SK-N-SH treated with all-trans-retinoic acid at 6 μM for 48 hours (cell line): ENCODE measurements around the gene FTO.
"Not testable (repeated sequence)": the region's sequence is repeated elsewhere in the genome, so short reads cannot be mapped to it uniquely, and the experiment has no call there.

Experiments
- ATAC-seq: fragments of 200-7000 bp; cut with Tn5 transposase; 3 replicates; pipeline ENCODE4 v1.9.1; 2020; ENCODE audit warnings: mild to moderate bottlenecking, moderate library complexity
- ARNTL ChIP-seq: fragments of 450-650 bp; formaldehyde crosslinking; IDR thresholded peaks from 2 replicates; pipeline ENCODE4 v1.5.0; 2020; ENCODE audit warnings: low read depth, mild to moderate bottlenecking, moderate library complexity, borderline replicate concordance
- BACH2 ChIP-seq: fragments of 250-450 bp; sonication (Bioruptor Pico); IDR thresholded peaks from 2 replicates; pipeline ENCODE4 v1.9.0; 2021; ENCODE audit warnings: mild to moderate bottlenecking, borderline replicate concordance
- CSDC2 ChIP-seq: fragments of 250-450 bp; sonication (Bioruptor Pico); IDR thresholded peaks from 2 replicates; pipeline ENCODE4 v1.5.0; 2020; ENCODE audit warnings: mild to moderate bottlenecking, moderate library complexity
- ESRRG ChIP-seq: fragments of 250-450 bp; sonication (Bioruptor Pico); IDR thresholded peaks from 2 replicates; pipeline ENCODE4 v1.6.1; 2021; ENCODE audit warnings: mild to moderate bottlenecking
- GLIS3 ChIP-seq: fragments of 250-450 bp; sonication (Bioruptor Pico); IDR thresholded peaks from 2 replicates; pipeline ENCODE4 v1.5.0; 2020; ENCODE audit warnings: mild to moderate bottlenecking, moderate library complexity
- ISL1 ChIP-seq: fragments of 250-450 bp; sonication (Bioruptor Pico); IDR thresholded peaks from 2 replicates; pipeline ENCODE4 v2.1.2; 2022; ENCODE audit warnings: mild to moderate bottlenecking, moderate library complexity
- PPARA ChIP-seq: fragments of 250-450 bp; sonication (Bioruptor Pico); IDR thresholded peaks from 2 replicates; pipeline ENCODE4 v1.5.0; 2020; ENCODE audit warnings: mild to moderate bottlenecking, borderline replicate concordance
- RARB ChIP-seq: fragments of 250-450 bp; sonication (Bioruptor Pico); IDR thresholded peaks from 2 replicates; pipeline ENCODE4 v1.8.0; 2021; ENCODE audit warnings: mild to moderate bottlenecking, moderate library complexity
- SNAI2 ChIP-seq: fragments of 250-450 bp; sonication (Bioruptor Pico); IDR thresholded peaks from 2 replicates; pipeline ENCODE4 v1.5.0; 2020; ENCODE audit warnings: mild to moderate bottlenecking, moderate library complexity
- TCF4 ChIP-seq: fragments of 250-450 bp; sonication (Bioruptor Pico); IDR thresholded peaks from 2 replicates; pipeline ENCODE4 v1.8.0; 2021; ENCODE audit warnings: mild to moderate bottlenecking, moderate library complexity, borderline replicate concordance
- TOX ChIP-seq: fragments of 250-450 bp; sonication (Bioruptor Pico); IDR thresholded peaks from 2 replicates; pipeline ENCODE4 v1.8.0; 2021; ENCODE audit warnings: mild to moderate bottlenecking, moderate library complexity, borderline replicate concordance
- ZC3H10 ChIP-seq: fragments of 250-450 bp; sonication (Bioruptor Pico); IDR thresholded peaks from 2 replicates; pipeline ENCODE4 v1.5.1; 2021; ENCODE audit warnings: mild to moderate bottlenecking, moderate library complexity
- ZFP3 ChIP-seq: fragments of 250-450 bp; sonication (Bioruptor Pico); IDR thresholded peaks from 2 replicates; pipeline ENCODE4 v1.5.0; 2020; ENCODE audit warnings: mild to moderate bottlenecking, moderate library complexity
- ZFP30 ChIP-seq: fragments of 450-650 bp; formaldehyde crosslinking; IDR thresholded peaks from 2 replicates; pipeline ENCODE4 v1.5.0; 2022; ENCODE audit warnings: mild to moderate bottlenecking, moderate library complexity
- ZNF565 ChIP-seq: fragments of 450-650 bp; formaldehyde crosslinking; conservative IDR thresholded peaks from 2 replicates; pipeline ENCODE4 v1.5.0; 2020; ENCODE audit warnings: low read depth, mild to moderate bottlenecking, moderate library complexity
- ZNF70 ChIP-seq: fragments of 450-650 bp; formaldehyde crosslinking; IDR thresholded peaks from 2 replicates; pipeline ENCODE4 v1.5.0; 2020; ENCODE audit warnings: mild to moderate bottlenecking, moderate library complexity
- ZNF8 ChIP-seq: fragments of 450-650 bp; formaldehyde crosslinking; IDR thresholded peaks from 2 replicates; pipeline ENCODE4 v1.5.0; 2020; ENCODE audit warnings: mild to moderate bottlenecking, moderate library complexity
- TF ChIP-seq, protein P1 (sequence below): fragments of 250-450 bp; sonication (Bioruptor Pico); IDR thresholded peaks from 2 replicates; pipeline ENCODE4 v1.5.1; 2021; ENCODE audit warnings: mild to moderate bottlenecking, moderate library complexity
- TF ChIP-seq, protein P2 (sequence below): fragments of 250-450 bp; sonication (Bioruptor Pico); IDR thresholded peaks from 2 replicates; pipeline ENCODE4 v1.5.1; 2020; ENCODE audit warnings: low read depth, mild to moderate bottlenecking, moderate library complexity
- TF ChIP-seq, protein P3 (sequence below): fragments of 250-450 bp; sonication (Bioruptor Pico); IDR thresholded peaks from 2 replicates; pipeline ENCODE4 v1.5.0; 2020; ENCODE audit warnings: mild to moderate bottlenecking, moderate library complexity
- TF ChIP-seq, protein P4 (sequence below): fragments of 250-450 bp; sonication (Bioruptor Pico); IDR thresholded peaks from 2 replicates; pipeline ENCODE4 v1.8.0; 2021; ENCODE audit warnings: low read depth, mild to moderate bottlenecking, moderate library complexity, borderline replicate concordance

FTO gene

DNA sequence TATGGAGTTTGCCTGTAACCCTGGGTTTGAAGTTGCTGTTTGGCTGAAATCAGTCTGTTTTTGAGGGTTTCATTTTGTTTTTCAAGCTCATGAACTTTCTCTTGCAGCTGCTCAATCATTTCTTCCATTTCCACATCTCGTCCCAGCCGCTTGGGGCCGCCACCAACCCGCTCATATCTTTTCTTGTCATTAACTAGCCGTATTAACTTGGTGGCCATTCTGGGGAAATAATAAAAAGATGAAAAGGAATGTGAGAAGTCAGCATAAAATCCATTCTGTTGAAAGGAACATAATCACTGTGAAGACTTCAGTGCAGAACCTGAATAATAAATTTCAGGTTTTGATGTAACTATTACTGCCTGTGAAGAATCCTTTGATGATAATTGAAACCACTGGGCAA is 11.8 kb upstream of the FTO start (continued):
- TF ChIP-seq, protein P1, sequence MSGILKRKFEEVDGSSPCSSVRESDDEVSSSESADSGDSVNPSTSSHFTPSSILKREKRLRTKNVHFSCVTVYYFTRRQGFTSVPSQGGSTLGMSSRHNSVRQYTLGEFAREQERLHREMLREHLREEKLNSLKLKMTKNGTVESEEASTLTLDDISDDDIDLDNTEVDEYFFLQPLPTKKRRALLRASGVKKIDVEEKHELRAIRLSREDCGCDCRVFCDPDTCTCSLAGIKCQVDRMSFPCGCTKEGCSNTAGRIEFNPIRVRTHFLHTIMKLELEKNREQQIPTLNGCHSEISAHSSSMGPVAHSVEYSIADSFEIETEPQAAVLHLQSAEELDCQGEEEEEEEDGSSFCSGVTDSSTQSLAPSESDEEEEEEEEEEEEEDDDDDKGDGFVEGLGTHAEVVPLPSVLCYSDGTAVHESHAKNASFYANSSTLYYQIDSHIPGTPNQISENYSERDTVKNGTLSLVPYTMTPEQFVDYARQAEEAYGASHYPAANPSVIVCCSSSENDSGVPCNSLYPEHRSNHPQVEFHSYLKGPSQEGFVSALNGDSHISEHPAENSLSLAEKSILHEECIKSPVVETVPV (CRISPR knock-in tag): no peak
- TF ChIP-seq RARB (CRISPR knock-in tag) (no peak), ARNTL (CRISPR knock-in tag) (no peak), GLIS3 (no peak), ISL1 (CRISPR knock-in tag) (no peak), PPARA (CRISPR knock-in tag) (no peak), SNAI2 (CRISPR knock-in tag) (no peak), ZC3H10 (CRISPR knock-in tag) (no peak)
- TF ChIP-seq, protein P2, sequence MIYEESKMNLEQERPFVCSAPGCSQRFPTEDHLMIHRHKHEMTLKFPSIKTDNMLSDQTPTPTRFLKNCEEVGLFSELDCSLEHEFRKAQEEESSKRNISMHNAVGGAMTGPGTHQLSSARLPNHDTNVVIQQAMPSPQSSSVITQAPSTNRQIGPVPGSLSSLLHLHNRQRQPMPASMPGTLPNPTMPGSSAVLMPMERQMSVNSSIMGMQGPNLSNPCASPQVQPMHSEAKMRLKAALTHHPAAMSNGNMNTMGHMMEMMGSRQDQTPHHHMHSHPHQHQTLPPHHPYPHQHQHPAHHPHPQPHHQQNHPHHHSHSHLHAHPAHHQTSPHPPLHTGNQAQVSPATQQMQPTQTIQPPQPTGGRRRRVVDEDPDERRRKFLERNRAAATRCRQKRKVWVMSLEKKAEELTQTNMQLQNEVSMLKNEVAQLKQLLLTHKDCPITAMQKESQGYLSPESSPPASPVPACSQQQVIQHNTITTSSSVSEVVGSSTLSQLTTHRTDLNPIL: no peak

DNA sequence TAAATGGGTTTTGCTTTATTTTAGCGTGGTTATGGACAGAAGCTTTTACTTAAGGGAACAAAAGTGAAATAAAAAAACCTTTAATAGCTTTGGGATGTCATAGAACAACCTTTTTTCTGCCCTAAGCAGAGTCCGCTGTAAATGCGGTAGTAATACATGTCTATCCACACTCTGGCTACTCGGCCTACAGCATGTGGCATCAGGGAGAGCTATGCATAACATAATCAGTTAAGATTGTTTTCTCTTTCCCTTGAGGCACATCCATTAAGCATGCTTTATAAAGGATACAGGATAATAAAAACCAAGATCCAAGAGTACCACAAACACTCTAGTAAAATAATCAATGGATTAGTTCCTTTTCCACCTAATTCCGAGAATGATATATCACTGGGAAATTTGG is 10.6 kb upstream of the FTO start:
- TF ChIP-seq ZFP30 (no peak), CSDC2 (CRISPR knock-in tag) (no peak), GLIS3 (no peak), ZC3H10 (CRISPR knock-in tag) (no peak), ARNTL (CRISPR knock-in tag) (no peak), SNAI2 (CRISPR knock-in tag) (no peak), ZNF70 (CRISPR knock-in tag) (no peak), ZFP3 (CRISPR knock-in tag) (no peak), ESRRG (CRISPR knock-in tag) (no peak), ISL1 (CRISPR knock-in tag) (no peak), PPARA (CRISPR knock-in tag) (no peak), TOX (CRISPR knock-in tag) (no peak), ZNF565 (CRISPR knock-in tag) (no peak), BACH2 (CRISPR knock-in tag) (no peak), ZNF8 (CRISPR knock-in tag) (no peak), RARB (CRISPR knock-in tag) (no peak), TCF4 (CRISPR knock-in tag) (no peak)
- TF ChIP-seq, protein P2: no peak
- TF ChIP-seq, protein P3, sequence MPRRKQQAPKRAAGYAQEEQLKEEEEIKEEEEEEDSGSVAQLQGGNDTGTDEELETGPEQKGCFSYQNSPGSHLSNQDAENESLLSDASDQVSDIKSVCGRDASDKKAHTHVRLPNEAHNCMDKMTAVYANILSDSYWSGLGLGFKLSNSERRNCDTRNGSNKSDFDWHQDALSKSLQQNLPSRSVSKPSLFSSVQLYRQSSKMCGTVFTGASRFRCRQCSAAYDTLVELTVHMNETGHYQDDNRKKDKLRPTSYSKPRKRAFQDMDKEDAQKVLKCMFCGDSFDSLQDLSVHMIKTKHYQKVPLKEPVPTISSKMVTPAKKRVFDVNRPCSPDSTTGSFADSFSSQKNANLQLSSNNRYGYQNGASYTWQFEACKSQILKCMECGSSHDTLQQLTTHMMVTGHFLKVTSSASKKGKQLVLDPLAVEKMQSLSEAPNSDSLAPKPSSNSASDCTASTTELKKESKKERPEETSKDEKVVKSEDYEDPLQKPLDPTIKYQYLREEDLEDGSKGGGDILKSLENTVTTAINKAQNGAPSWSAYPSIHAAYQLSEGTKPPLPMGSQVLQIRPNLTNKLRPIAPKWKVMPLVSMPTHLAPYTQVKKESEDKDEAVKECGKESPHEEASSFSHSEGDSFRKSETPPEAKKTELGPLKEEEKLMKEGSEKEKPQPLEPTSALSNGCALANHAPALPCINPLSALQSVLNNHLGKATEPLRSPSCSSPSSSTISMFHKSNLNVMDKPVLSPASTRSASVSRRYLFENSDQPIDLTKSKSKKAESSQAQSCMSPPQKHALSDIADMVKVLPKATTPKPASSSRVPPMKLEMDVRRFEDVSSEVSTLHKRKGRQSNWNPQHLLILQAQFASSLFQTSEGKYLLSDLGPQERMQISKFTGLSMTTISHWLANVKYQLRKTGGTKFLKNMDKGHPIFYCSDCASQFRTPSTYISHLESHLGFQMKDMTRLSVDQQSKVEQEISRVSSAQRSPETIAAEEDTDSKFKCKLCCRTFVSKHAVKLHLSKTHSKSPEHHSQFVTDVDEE: no peak
- TF ChIP-seq, protein P4, sequence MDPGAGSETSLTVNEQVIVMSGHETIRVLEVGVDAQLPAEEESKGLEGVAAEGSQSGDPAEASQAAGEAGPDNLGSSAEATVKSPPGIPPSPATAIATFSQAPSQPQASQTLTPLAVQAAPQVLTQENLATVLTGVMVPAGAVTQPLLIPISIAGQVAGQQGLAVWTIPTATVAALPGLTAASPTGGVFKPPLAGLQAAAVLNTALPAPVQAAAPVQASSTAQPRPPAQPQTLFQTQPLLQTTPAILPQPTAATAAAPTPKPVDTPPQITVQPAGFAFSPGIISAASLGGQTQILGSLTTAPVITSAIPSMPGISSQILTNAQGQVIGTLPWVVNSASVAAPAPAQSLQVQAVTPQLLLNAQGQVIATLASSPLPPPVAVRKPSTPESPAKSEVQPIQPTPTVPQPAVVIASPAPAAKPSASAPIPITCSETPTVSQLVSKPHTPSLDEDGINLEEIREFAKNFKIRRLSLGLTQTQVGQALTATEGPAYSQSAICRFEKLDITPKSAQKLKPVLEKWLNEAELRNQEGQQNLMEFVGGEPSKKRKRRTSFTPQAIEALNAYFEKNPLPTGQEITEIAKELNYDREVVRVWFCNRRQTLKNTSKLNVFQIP: no peak
- TF ChIP-seq, all 23 proteins: peak for 0
- no peak for ATAC-seq

DNA sequence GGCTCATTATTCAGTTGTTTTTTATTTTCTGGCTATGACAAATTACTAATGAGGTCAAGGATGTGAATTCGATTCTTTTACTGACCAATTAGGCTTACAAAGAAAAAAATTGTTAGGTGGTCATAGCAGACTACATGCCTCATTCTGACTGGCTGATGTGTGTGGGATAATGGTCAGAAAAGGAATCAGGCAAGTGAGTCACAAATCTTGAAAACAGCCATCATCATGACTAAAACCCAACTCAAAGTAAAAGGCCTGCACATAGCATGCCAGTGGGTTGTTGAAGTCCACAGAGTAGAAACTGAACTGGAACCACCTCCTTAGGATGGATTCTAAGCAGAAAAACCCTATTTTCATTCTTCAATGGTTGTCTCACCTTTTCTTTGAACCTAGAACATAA is 8.9 kb upstream of the FTO start:
- no peak for ATAC-seq

DNA sequence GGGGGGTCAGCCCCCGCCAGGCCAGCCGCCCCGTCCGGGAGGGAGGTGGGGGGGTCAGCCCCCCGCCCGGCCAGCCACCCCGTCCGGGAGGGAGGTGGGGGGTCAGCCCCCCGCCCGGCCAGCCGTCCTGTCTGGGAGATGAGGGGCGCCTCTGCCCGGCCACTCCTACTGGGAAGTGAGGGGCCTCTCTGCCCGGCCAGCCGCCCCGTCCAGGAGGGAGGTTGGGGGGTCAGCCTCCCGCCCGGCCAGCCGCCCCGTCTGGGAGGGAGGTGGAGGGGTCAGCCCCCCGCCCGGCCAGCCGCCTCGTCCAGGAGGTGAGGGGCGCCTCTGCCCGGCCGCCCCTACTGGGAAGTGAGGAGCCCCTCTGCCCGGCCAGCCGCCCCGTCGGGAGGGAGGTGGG is 5.7 kb upstream of the FTO start:
- not testable (repeated sequence) for ATAC-seq

More for the DNA sequence above, 8.9 kb upstream of the FTO start:
- TF ChIP-seq ARNTL (CRISPR knock-in tag): no peak
- TF ChIP-seq ISL1 (CRISPR knock-in tag): no peak
- no peak for TF ChIP-seq ZNF70 (CRISPR knock-in tag)
- no peak for TF ChIP-seq ZC3H10 (CRISPR knock-in tag)
- no peak for TF ChIP-seq PPARA (CRISPR knock-in tag)
- TF ChIP-seq ZNF8 (CRISPR knock-in tag): no peak
- TF ChIP-seq ZNF565 (CRISPR knock-in tag): no peak
